Head of caudate nucleus (tissue), 42 donors: ENCODE data around the gene ODF4.
"Not testable (repeated sequence)": the region's sequence is repeated elsewhere in the genome, so short reads cannot be mapped to it uniquely, and the experiment has no call there.

Source experiments
- DNase-seq, 42 donors: peaks; one replicate each; pipeline versions ENCODE4 v3.0.0 to v3.0.0-alpha.2; 2020 to 2021; ENCODE audit warnings: mixed read lengths in 7 of 42
- intact Hi-C: fragments of 100-400 bp; cut with DNase I; formaldehyde crosslinking; loops from one replicate; pipeline ENCODE4 v1.15.0; 2022

Gene ODF4

DNA sequence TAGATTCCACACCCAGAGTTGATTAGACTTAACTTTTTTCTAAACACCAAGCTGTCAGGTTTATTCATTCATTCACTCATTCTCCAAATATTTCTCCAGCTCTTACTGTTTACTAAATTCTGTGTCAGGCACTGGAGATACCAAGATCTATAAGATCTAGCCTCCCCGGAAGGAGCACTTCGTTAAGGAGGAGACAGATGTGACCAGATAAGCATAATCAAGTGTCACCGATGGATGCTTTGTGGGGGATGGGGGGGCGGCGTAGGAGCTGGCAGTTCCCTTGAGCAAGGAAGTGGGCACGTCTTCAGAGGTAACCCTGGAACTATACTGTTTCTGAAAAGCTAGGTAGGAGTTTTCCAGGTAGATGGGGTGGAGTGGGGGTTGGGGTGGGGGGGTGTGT lies 47.2 kb downstream of the ODF4 start:
- no peak for DNase-seq
- intact Hi-C loops: no loop called here

DNA sequence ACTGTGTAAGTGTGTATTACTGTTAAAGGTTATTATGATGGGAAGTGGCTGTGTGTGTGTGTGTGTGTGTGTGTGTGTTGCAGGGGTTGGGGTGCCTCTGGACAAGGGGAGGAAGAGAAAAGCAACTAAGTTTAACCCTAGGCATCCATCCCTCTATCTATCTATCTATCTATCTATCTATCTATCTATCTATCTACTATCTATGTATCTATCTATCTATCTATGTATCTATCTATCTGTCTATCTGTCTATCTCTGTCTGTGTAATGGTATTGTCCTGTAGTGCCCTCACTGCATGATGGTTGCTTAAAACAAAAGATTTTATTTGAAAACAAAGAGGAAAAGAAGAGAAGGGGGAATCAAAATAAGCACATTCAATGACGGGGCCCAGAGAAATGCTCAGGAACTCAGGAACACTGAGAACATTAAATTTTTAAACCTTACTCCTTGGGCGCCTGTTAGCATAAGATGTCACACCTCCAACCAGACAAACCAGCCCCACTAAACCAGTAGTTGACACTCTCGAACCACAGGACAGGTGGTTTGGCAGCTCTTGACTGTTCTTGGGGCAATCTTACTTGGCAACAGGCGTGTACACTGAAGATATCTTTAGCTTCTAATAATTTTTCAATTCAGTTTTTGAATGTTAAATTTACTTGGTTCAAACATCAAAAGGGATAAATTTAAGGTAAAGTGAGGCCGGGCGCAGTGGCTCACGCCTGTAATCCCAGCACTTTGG lies 48.4 kb downstream of the ODF4 start:
- no peak for DNase-seq
- intact Hi-C loops: no loop called here

GRCh38 chr17:8391711-8392110 lies 52.1 kb downstream of the ODF4 start:
- DNase-seq: no peak

GRCh38 chr17:8392274-8392673 lies 52.6 kb downstream of the ODF4 start:
- DNase-seq: no peak
- intact Hi-C loops: no loop called here

More at GRCh38 chr17:8391711-8392110, 52.1 kb downstream of the ODF4 start:
- intact Hi-C loops: no loop called here

GRCh38 chr17:8392674-8393469 lies 53.2 kb downstream of the ODF4 start:
- no peak for DNase-seq
- intact Hi-C loops: no loop called here

- DNase-seq: no peak
- intact Hi-C loops: no loop called here
Observed at GRCh38 chr17:8393470-8394231, 54.0 kb downstream of the ODF4 start.

DNA sequence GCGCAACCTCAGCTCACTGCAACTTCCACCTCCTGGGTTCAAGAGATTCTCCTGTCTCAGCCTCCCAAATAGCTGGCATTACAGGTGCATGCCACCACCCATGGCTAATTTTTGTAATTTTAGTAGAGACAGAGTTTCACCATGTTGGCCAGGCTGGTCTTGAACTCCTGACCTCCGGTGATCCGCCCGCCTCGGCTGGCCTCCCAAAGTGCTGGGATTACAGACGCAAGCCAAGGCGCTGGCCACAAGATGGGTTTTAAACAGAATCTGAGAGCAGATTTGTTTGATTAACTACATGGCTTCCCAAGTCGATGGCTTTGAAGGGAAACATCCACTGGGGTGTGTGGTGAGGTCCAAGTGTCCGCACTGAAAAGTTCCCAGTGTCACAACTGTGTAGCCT lies 54.9 kb downstream of the ODF4 start:
- DNase-seq, intact Hi-C loops: not testable (repeated sequence)
